H9 (cell line): Measurements from ENCODE around the gene GALT. TPM values are rescaled to one million over a fixed set of nuclear protein-coding genes. Genes with fewer than 3 reads are reported as not detected.

Source experiments
- DNase-seq: peaks from one replicate; pipeline ENCODE4 v3.0.0-alpha.2; 2017
- H2AFZ ChIP-seq: one replicate; pipeline ENCODE4 v1.6.1; 2013; ENCODE audit warnings: mild to moderate bottlenecking, low read length, control low read depth, moderate library complexity
- H2AK5ac ChIP-seq: 2 replicates; pipeline ENCODE4 v1.6.1; 2013; ENCODE audit warnings: low read length, control low read depth, mixed read lengths; ENCODE audit not compliant: insufficient read length
- H2BK120ac ChIP-seq: one replicate; pipeline ENCODE4 v1.6.1; 2013; ENCODE audit warnings: low read depth, mild to moderate bottlenecking, low read length, control low read depth, inconsistent platforms; ENCODE audit not compliant: poor library complexity, severe bottlenecking
- H2BK12ac ChIP-seq: 2 replicates; pipeline ENCODE4 v1.6.1; 2013; ENCODE audit warnings: low read length, control low read depth, mixed read lengths, low read depth; ENCODE audit not compliant: insufficient read length
- H2BK15ac ChIP-seq: 2 replicates; pipeline ENCODE4 v1.6.1; 2013; ENCODE audit warnings: low read depth, low read length, control low read depth
- H2BK20ac ChIP-seq: one replicate; pipeline ENCODE4 v1.6.1; 2013; ENCODE audit warnings: low read depth, mild to moderate bottlenecking, low read length, control low read depth, inconsistent platforms; ENCODE audit not compliant: poor library complexity, severe bottlenecking
- H2BK5ac ChIP-seq: 2 replicates; pipeline ENCODE4 v1.6.1; 2013; ENCODE audit warnings: low read length, control low read depth, mixed read lengths; ENCODE audit not compliant: insufficient read length
- H3K14ac ChIP-seq: 2 replicates; pipeline ENCODE4 v1.6.1; 2013; ENCODE audit warnings: low read length, control low read depth; ENCODE audit not compliant: insufficient read depth
- H3K18ac ChIP-seq: 2 replicates; pipeline ENCODE4 v1.6.1; 2013; ENCODE audit warnings: low read depth, mild to moderate bottlenecking, mixed read lengths, low read length, control low read depth; ENCODE audit not compliant: insufficient read length
- H3K23ac ChIP-seq: 2 replicates; pipeline ENCODE4 v1.6.1; 2013; ENCODE audit warnings: low read length, control low read depth, mixed read lengths, low read depth; ENCODE audit not compliant: insufficient read length
- H3K23me2 ChIP-seq: 2 replicates; pipeline ENCODE4 v1.6.1; 2013; ENCODE audit warnings: low read depth, mild to moderate bottlenecking, mixed read lengths, low read length, control low read depth; ENCODE audit not compliant: insufficient read length, poor library complexity, severe bottlenecking
- H3K27ac ChIP-seq: 2 replicates; pipeline ENCODE4 v1.5.1; 2013; ENCODE audit warnings: low read length, control low read depth, mixed read lengths, low read depth; ENCODE audit not compliant: insufficient read length
- H3K27me3 ChIP-seq: 2 replicates; pipeline ENCODE4 v1.6.1; 2013; ENCODE audit warnings: low read length, control low read depth, inconsistent platforms; ENCODE audit not compliant: insufficient read depth
- H3K4ac ChIP-seq: 2 replicates; pipeline ENCODE4 v1.6.1; 2013; ENCODE audit warnings: low read depth, mild to moderate bottlenecking, control low read depth, inconsistent platforms, low read length, moderate library complexity
- H3K4me1 ChIP-seq: 2 replicates; pipeline ENCODE4 v1.6.1; 2013; ENCODE audit warnings: low read length, control low read depth, inconsistent platforms; ENCODE audit not compliant: insufficient read depth
- H3K4me2 ChIP-seq: 2 replicates; pipeline ENCODE4 v1.6.1; 2013; ENCODE audit warnings: low read length, control low read depth, mixed read lengths; ENCODE audit not compliant: insufficient read length, insufficient read depth
- H3K56ac ChIP-seq: 2 replicates; pipeline ENCODE4 v1.6.1; 2013; ENCODE audit warnings: low read depth, mild to moderate bottlenecking, mixed read lengths, low read length, control low read depth; ENCODE audit not compliant: insufficient read length
- H3K79me1 ChIP-seq: 2 replicates; pipeline ENCODE4 v1.6.1; 2013; ENCODE audit warnings: low read depth, mild to moderate bottlenecking, moderate library complexity, low read length, control low read depth, inconsistent platforms; ENCODE audit not compliant: insufficient read depth, poor library complexity, severe bottlenecking
- H3K79me2 ChIP-seq: 2 replicates; pipeline ENCODE4 v1.6.1; 2013; ENCODE audit warnings: low read length, control low read depth, inconsistent platforms; ENCODE audit not compliant: insufficient read depth
- H3K9ac ChIP-seq: 2 replicates; pipeline ENCODE4 v1.6.1; 2013; ENCODE audit warnings: low read length, control low read depth, mixed read lengths; ENCODE audit not compliant: insufficient read length; ENCODE audit errors: extremely low read depth
- H3K9me3 ChIP-seq: one replicate; pipeline ENCODE4 v1.6.1; 2013; ENCODE audit warnings: low read depth, low read length, inconsistent platforms; ENCODE audit not compliant: control insufficient read depth
- H3T11ph ChIP-seq: one replicate; pipeline ENCODE4 v1.6.1; 2013; ENCODE audit warnings: mild to moderate bottlenecking, low read length, control low read depth, inconsistent platforms
- H4K20me1 ChIP-seq: one replicate; pipeline ENCODE4 v1.6.1; 2013; ENCODE audit not compliant: control insufficient read depth, insufficient read length, insufficient read depth
- H4K5ac ChIP-seq: 2 replicates; pipeline ENCODE4 v1.6.1; 2013; ENCODE audit warnings: low read depth, mild to moderate bottlenecking, mixed read lengths, low read length, control low read depth; ENCODE audit not compliant: insufficient read length
- H4K8ac ChIP-seq: replicated peaks from 2 replicates; pipeline ENCODE4 v1.6.1; 2013; ENCODE audit warnings: low read length, control low read depth, mixed read lengths, low read depth; ENCODE audit not compliant: insufficient read length
- H4K91ac ChIP-seq: 2 replicates; pipeline ENCODE4 v1.6.1; 2013; ENCODE audit warnings: low read depth, mild to moderate bottlenecking, moderate library complexity, mixed read lengths, low read length, control low read depth; ENCODE audit not compliant: insufficient read length
- H3K27ac Mint-ChIP-seq, 3 experiments: 2 replicates in 2 of 3; 3 replicates in 1 of 3; pipeline ENCODE4 v1.8.0; 2020 to 2021; ENCODE audit warnings: mixed read lengths in 3 of 3, mild to moderate bottlenecking in 1 of 3, moderate library complexity in 1 of 3
- H3K27me3 Mint-ChIP-seq: 2 replicates; pipeline ENCODE4 v1.8.0; 2021; ENCODE audit warnings: low read depth, mild to moderate bottlenecking, moderate library complexity, mixed read lengths
- H3K36me3 Mint-ChIP-seq, 3 experiments: 2 replicates in 2 of 3; 3 replicates in 1 of 3; pipeline ENCODE4 v1.8.0; 2020 to 2021; ENCODE audit warnings: low read depth in 3 of 3, mixed read lengths in 3 of 3; ENCODE audit not compliant: insufficient read depth in 1 of 3
- H3K4me1 Mint-ChIP-seq, 2 experiments: 2 replicates each; pipeline ENCODE4 v1.8.0; 2020; ENCODE audit warnings: mixed read lengths in 2 of 2
- H3K4me3 Mint-ChIP-seq, 2 experiments: 2 replicates in 1 of 2; 3 replicates in 1 of 2; pipeline ENCODE4 v1.8.0; 2020 to 2021; ENCODE audit warnings: mild to moderate bottlenecking in 2 of 2, mixed read lengths in 2 of 2, moderate library complexity in 1 of 2
- H3K9me3 Mint-ChIP-seq, 2 experiments: 2 replicates in 1 of 2; 3 replicates in 1 of 2; pipeline ENCODE4 v1.8.0; 2020; ENCODE audit warnings: mild to moderate bottlenecking in 2 of 2, mixed read lengths in 2 of 2, moderate library complexity in 1 of 2
- WGBS: extraction: QIAGEN DNeasy Blood & Tissue Kit; methylation state at CpG from one replicate; pipeline ENCODE4 v1.1.7; 2013; ENCODE audit warnings: missing lambda C conversion rate, low lambda C conversion rate, mixed read lengths; ENCODE audit not compliant: insufficient read length; ENCODE audit errors: extremely low coverage; 5-methylcytosine and 5-hydroxymethylcytosine counted together
- total RNA-seq: library from RNA; stranded (reverse); gene quantifications from 2 replicates; pipeline ENCODE4 v1.2.1, GENCODE V29; 2021
- TF ChIP-seq, protein P1 (sequence below): fragments of 200-600 bp; sonication (generic); conservative IDR thresholded peaks from 3 replicates; pipeline ENCODE4 v1.8.0; 2021; ENCODE audit warnings: antibody characterized with exemption, mild to moderate bottlenecking

GALT gene
- total RNA-seq, 1 experiment from 2014 or later: 41.5 TPM

DNA sequence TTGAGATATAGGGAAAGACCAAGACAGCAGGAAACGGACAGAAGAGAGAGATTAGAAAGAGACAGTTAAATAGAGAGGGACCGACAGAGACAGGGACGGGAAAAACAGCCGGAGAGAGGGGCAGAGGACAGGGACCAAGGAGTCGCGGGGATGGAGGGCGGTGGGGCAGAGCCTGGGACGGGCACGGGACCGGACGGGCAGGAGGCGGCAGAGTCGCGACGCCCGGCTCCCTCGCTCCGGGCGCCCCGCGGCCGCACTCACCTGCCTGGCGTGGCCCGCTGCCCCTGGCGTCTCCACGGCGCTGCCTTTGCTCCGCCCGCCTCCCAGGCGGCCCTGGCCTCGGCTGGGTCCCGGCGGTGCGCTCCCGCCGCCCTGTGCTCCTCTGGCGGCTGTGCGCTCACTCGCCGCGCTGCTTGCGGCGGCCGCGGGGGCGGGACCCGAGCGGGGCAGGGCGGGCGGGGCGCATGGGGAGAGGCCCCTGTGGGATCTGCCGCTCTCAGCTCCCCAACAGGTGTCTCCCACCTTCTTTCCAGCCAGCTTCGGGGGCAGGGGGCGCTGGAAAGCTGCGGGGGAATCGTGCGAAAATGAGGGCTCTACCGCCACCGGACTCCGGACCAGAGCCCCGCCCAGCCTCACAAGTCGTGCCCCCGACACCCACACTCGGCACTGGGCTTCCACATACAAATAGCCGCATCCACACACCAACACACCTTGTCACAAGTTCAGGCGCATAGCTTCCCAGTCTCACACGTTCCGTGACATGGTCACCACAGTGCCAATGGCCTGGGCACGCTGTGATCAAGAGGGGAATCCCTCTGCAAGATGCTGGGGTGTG is 17.6 kb upstream of the GALT start, which contains the start of gene ARID3C:
Gene ARID3C, minus strand, starts transcription at position 411 of the 835 bp plus-strand sequence. CDS start 1,052 bp downstream, outside the sequence.
- Histone ChIP-seq H4K5ac (no peak within 1 kb of the TSS), H2BK5ac (no peak within 1 kb of the TSS), H3K23ac (no peak within 1 kb of the TSS), H3K9me3 (no peaks in the 10 kb centered on the region), H3K9ac (no peak within 1 kb of the TSS), H2BK20ac (no peak within 1 kb of the TSS), H4K8ac (no peak within 1 kb of the TSS), H3K56ac (no peak within 1 kb of the TSS), H3K27ac (no peak within 1 kb of the TSS), H3K14ac (no peak within 1 kb of the TSS), H3K4me2 (peak within 1 kb of the TSS; percentile 58), H3K79me2 (no peaks in the 10 kb centered on the region), H3K27me3 (peaks cover 56% of the 10 kb centered on the region), H2AFZ (no peak within 1 kb of the TSS), H3K79me1 (no peaks in the 10 kb centered on the region), H2BK12ac (no peak within 1 kb of the TSS), H3K4ac (no peak within 1 kb of the TSS), H3K4me1 (no peaks in the 10 kb centered on the region), H4K91ac (no peak within 1 kb of the TSS), H3K18ac (no peak within 1 kb of the TSS), H3K23me2 (peaks cover 13% of the 10 kb centered on the region), H4K20me1 (no peaks in the 10 kb centered on the region), H3T11ph (no peak within 1 kb of the TSS), H2AK5ac (no peak within 1 kb of the TSS), H2BK120ac (no peak within 1 kb of the TSS), H2BK15ac (no peak within 1 kb of the TSS)
- Mint-ChIP-seq H3K4me1 (peaks cover 17 to 41% of the 10 kb centered on the region in 2 experiments), H3K27me3 (peaks cover 88% of the 10 kb centered on the region), H3K27ac (no peak within 1 kb of the TSS), H3K36me3 (no peaks in the 10 kb centered on the region; a peak in 2 of 7 replicates), H3K9me3 (peaks cover 0 to 6% of the 10 kb centered on the region in 2 experiments; a peak in 3 of 5 replicates), H3K4me3 (peak within 1 kb of the TSS; percentile 64 to 86)
- no CpG with 5 or more reads among the region's 69 CpGs for WGBS
- TF ChIP-seq, protein P1, sequence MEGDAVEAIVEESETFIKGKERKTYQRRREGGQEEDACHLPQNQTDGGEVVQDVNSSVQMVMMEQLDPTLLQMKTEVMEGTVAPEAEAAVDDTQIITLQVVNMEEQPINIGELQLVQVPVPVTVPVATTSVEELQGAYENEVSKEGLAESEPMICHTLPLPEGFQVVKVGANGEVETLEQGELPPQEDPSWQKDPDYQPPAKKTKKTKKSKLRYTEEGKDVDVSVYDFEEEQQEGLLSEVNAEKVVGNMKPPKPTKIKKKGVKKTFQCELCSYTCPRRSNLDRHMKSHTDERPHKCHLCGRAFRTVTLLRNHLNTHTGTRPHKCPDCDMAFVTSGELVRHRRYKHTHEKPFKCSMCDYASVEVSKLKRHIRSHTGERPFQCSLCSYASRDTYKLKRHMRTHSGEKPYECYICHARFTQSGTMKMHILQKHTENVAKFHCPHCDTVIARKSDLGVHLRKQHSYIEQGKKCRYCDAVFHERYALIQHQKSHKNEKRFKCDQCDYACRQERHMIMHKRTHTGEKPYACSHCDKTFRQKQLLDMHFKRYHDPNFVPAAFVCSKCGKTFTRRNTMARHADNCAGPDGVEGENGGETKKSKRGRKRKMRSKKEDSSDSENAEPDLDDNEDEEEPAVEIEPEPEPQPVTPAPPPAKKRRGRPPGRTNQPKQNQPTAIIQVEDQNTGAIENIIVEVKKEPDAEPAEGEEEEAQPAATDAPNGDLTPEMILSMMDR: no peak
- peak; percentile 47 for DNase-seq
